Measurements from ENCODE around the gene SLC25A25. TPM values are rescaled to one million over a fixed set of nuclear protein-coding genes. Genes with fewer than 3 reads are reported as not detected.
A peak's percentile ranks its signal among the peaks of the same experiment; 100 is the strongest.

Gene SLC25A25
- total RNA-seq, 1 donor from 2014 or later: 9.8 TPM

DNA sequence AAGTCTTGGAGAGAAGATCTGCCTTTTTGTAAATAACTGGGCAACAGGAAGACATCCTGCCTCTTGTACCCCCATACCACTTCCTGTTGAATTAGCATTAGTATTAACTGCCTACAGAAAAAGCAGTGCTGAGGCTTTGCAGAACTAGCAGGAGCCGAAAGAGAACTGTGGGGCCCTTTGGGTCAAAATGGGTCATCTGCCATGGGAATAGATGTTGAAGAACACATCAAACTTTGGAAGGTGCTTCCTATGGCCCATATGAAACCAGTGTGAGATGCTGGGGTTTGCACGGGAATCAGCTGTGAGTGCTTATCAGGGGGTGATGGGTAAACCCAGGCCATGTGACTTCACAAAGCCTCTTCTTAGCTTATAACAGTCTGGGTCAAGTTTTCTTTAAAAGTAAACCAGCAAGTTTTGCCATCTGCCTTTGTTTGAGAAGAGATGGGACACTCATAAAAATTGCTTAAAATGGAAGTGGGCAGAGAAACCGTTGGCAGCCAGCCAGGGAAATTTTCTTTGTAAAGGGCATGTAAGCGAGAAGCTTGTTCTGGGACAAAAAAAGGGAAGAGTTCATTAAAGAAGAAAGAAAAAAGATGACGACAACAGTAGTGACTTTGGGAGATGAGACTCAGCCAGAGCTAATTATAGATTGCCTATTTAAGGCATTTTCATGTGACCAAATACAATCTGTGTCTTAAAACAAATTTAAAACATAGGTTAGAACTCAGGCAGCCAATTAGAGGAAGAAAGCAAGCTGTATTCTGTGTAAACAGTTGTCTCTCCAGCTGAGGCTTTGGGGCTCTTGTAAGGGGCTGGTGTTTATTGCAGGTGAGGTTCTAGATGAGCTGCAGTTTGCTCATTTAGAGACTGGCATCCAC is 4.4 kb downstream of the SLC25A25 start:
- DNase-seq (ENCODE audit: low read depth): peak; percentile 63

DNA sequence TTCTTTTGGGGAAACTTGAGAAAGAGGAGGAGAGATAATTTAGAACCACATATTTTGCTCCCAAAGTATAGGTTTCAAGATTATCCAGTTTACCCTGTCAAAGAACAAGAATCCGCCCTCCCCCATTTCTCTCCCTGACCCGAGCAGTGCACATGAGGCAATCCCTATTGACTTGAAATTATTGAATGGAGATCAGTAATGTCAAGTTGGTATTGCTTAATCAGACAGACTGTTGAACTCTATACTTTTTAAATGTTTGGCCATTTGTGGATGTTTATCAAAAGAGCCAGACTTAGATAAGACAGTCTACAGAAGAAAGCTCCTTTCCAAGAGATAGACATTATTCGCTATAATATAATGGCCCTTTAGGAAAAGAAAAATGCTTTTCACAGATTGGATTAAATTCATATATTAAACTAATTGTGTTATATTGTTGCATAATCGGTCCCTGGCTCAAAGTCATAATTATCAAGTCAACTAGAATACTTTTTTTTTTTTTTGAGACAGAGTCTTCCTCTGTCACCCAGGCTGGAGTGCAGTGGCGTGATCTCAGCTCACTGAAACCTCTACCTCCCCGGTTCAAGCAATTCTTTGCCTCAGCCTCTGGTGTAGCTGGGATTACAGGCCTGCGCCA is 5.3 kb downstream of the SLC25A25 start:
- DNase-seq (ENCODE audit: low read depth): no peak

DNA sequence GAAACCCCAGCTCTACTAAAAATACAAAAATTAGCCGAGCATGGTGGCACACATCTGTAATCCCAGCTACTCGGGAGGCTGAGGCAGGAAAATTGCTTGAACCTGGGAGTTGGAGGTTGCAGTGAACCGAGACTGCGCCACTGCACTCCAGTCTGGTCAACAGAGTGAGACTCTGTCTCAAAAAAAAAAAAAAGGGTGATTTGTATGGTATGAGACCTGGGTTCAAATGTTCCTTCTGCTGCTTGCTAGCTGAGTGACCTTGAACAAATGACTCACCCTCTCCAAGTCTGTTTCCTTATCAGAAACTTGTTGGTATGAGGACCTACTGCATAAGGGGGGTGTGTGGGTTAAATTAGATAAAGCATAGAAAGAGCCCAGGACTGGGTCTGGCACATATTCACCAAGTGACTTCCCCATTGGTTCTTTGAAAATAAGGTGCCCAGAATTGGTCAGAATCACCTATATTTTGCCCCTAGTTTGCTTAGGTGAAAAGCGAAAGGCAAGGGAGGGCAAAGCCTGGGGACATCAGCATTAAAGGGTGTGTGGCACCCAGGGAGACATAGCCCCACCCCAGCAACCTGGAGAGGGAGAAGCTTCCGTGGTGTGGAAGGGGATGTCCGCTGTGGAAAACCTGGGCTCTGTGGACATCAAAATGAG is 9.9 kb downstream of the SLC25A25 start:
- no peak for DNase-seq (ENCODE audit: low read depth)

DNA sequence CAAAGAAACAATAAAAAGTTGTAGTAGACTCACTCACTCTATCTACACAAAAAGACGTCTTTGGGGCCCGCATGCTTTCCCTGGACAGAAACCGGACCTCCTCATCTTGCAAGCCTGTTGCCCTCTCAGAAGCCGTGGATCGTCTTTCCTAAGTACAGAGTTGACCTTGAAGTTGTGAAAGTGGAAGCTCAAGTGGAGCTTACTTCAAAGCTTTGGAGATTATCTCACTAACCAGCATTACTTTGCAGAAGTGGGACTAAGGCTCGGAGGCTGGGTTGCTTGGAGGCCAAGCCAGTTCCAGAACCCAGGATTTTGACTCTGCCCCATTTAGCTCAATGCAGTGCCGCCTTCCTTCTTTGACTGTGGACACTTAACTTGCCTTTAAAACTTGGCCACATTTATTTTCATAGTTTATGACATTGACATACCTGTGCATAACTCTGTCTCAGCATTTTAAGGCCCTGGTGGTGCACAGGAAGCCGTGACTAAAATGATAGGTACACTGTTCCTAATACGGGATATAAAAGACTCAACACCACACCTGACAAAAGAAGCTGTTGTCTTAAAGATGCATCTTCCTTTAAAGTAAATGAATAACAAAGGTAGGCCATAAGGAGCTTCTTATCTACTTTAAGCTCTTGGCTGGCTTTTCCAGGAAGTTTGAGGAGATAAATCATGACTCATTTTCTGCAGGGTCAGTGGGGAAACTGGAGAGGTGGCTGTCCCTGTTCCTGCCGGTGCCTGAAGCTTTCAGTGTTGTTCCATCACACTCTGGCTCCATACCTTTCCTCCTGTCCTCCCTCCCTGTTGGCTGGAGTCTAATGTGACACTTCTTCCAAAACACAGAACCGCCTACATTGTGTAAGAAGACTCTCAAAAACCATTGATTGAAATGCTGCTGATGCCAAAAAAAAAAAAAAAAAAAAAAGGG is 10.7 kb downstream of the SLC25A25 start:
- peak; percentile 55 for DNase-seq (ENCODE audit: low read depth)

DNA sequence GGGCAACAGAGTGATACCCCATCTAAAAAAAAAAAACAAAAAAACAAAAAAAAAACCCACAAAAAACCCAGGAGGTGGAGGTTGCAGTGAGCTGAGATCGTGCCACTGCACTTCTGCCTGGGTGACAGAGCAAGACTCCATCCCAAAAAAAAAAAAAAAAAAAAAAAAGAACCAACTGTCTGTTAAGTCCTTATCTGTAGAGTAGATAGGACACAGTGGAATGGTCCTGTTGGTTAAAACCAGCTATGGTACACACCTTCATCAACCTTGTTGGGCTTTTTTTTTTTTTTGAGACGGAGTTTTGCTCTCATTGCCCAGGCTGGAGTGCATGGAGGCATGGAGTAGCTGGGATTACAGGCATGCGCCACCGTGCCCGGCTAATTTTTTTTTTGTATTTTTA is 12.2 kb downstream of the SLC25A25 start:
- DNase-seq (ENCODE audit: low read depth): no peak

DNA sequence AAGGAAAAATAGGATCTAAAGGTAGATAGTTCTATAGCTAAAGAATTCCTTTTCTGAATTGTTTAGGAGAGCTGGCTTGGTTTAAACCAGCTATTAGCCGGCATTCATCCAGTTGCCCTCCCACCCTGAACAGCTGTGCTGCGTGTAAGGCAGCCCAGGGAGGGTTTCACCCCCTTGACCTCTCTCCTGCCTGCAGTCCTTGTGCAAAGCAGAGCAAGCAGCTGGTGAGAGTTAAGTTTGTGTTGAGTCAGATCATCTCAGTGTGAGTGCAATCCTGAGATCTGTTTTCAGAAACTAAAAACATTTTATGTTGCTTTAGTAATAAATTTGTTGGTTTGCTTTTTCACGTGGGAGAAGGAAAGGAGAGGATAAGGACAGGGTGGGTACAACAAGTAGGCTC is 13.0 kb downstream of the SLC25A25 start:
- peak; percentile 61 for DNase-seq (ENCODE audit: low read depth)

DNA sequence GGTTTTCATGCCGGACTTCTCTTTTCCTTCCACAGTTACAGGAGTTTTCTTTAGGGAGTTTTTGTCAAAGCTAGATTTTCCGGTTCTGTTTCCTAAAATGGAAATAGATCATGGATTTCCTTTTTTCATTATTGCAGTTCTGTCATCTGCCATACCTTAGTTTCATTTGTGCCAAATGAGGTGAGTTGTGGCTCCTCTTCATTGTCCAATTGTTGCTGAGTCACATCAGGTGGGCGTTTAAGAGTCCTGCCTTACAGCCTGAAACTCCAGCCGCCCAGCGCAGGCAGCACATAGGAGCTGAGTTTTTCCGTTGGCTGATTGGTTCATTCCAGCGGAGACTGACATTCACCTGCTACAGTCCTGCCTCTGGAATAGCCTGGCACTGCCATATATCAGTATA is 14.1 kb downstream of the SLC25A25 start:
- peak; percentile 69 for DNase-seq (ENCODE audit: low read depth)

DNA sequence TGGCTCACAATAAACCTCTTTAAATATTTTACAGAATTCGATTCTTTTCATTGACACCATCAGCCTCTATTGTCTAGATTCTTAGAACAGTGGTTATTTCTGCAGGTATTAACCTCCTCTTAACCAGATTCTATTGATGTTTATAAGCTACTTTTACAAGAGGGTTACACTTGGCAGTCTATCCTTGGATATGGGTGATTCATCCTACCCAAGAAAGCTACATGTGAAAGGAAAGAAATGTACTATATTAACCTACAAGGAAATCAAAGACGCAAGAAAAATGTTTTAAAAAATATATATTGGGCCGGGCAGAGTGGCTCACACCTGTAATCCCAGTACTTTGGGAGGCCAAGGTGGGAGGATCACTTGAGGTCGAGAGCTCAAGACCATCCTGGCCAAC is 16.7 kb downstream of the SLC25A25 start:
- no peak for DNase-seq (ENCODE audit: low read depth)

DNA sequence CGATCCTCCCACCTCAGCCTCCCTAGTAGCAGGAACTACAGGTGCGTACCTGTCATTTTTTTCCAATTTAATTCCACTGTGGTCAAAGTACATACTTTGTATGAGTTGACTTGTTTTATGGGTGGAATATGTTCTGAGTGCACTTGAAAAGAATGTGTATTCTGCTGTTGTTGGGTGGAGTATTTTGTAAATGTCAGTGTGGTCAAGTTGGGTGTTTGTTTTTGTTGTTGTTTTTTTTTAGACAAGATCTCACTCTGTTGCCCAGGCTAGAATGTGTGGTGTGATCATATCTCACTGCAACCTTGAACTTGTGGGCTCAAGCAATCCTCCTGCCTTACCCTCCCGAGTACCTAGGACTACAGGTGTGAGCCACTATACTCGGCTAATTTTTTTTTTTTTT is 17.9 kb downstream of the SLC25A25 start:
- no peak for DNase-seq (ENCODE audit: low read depth)

DNA sequence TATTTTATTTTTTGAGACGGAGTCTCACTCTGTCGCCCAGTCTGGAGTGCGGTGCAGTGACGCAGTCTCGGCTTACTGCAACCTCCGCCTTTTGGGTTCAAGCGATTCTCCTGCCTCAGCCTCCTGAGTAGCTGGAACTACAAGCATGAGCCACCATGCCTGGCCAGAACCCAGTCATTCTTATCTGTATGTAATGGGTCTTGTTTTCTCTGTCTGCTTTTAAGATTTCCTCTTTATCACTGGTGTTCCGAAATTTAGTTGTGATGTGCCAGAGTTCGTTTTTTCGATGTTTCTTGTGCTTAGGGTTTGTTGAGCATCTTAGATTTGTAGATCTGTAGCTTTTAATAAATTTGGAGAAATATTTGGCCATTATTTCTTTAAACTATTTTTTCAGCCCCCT is 19.2 kb downstream of the SLC25A25 start:
- no peak for DNase-seq (ENCODE audit: low read depth)

DNA sequence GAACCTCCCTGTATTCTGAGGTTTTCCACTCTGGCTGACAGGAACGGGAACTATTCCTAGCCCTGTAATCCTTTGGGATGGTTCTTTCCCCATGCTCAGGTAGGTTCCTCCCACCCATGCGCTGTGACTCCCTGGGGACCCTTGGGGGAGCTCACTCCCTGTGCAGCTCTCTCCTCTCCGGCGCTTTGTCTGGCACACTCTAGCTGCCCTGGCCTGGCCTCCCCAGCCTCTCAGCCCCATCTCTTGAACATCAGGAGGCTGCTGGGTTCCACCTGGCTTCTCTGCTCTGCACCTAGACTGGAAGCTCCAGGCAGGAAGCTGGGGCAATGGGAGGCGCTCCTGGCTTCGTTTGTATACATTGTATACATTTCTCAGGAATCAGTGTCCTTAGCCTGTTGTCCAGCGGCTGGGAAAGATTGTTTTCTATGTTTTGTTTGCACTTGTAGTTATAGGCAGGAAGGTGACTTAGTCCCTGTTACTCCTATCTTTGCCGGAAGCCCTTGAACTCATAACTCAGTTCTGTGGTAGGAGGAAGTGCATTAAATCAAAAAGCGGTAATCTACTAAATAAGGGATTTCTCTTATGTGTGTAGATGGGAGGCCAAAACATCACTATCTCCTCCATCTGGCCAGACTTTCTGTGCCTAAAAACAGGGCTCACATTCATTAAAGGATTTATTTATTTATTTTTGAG is 20.4 kb downstream of the SLC25A25 start:
- DNase-seq (ENCODE audit: low read depth): no peak

DNA sequence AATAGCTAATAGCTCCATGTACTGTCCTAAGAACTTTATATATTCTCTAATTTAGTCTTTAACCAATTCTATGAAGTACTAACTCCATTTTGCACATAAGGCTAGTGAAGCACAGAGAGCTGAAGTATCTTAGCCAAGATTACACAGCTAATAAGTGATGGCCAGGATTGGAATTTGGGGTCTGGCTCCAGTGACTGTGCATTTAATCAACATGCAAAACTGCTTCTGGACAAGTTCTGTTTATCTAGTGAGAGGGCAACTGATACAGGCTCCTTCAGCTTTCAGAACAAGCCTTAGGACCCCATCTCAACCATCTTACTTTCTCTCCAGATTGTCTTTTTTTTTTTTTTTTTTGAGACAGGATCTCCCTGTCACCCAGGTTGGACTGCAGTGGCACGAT is 21.3 kb downstream of the SLC25A25 start:
- DNase-seq (ENCODE audit: low read depth): no peak

DNA sequence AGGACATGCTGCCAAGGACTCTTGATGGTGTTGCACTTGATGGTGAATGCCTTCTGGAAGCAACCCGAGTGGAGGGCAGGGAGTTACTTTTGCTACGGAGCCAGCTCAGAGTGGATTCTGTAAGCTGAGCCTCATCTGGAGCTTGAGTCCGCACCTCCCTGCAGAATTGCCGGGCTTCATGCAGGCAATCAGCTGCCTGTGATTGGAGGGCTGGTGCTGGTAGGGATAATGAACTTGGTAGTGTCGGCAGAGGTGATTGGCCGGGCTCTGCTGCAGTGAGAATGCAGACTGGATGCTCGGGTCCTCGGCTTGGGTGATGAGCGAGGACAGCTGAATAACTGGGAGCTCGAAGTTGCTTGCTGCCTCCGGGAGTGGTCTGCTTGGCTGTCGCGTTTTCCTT is 23.1 kb downstream of the SLC25A25 start:
- DNase-seq (ENCODE audit: low read depth): no peak

DNA sequence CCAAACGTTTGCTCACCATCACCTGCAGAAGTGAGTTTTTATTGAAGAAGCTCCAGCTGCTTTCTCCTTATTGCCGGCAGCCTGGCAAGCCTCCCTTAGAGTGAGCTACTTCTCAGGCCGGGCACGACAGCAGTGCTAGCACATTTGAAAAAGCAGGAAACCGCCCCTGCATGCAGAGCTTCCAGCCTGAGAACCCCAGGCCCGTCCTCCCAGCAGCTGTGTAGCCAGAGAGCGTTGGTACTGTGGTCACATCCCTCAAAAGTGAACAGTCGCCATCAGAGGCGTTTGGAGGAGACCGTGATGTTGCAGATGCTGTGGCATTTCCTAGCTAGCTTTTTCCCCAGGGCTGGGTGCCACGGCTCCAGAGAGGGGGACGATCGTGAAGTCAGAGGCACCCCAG is 23.5 kb downstream of the SLC25A25 start:
- DNase-seq (ENCODE audit: low read depth): no peak

DNA sequence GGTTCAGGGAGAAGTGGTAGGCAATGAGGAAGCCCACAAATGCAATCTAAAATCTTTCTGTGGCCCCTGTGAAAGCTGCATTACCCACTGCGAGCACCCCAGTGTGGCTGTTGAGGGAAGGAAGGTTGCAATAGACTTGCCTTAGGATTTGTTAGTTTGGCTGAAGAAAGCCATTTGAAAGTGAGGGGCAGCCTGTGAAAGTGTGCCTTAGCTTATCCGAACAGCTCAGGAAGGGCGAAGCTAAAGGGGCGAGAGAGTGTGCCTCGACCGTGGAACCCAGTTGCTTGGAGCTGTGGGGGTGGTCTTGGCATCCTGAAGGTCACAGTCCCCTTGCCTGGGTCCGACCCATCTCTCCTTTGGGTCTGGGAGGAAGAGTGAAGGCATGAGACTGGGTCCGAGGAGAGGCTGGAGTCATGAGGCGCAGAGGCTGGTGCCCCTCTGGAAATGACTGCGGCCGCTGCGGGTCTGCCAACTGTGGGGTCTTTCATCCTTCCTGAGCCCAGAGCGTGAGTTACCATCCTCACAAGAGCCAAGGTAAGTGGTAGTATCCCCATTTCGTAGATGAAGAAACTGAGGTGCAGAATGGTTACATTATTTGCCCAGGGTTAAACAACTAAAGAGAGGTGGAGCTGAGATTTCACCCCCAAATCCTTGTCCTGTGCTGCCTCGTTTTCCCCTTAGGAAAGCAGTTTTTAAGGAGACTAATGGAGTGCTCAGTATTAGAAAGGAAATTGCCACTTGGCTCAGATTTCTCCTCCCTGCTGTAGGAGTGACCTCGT is 24.4 kb downstream of the SLC25A25 start:
- DNase-seq (ENCODE audit: low read depth): no peak

DNA sequence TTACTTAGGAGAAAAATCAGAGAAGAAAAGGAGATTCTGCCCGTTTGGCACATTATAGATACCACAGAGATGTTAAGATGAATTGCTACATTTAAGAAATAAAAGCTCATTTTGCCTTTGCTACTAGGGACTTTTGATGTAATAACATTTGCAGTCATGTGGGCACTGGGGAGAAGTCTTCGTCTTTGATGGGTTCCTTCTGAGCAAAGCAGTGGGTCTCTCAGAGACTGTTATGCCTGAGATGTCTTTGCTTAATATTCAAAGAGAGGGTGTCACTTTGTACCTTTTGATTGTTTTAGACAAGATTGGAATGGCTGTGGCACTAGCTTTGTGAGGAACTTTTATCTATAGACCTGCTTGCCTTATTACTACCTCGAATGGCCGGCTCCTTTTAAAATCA is 25.0 kb downstream of the SLC25A25 start:
- no peak for DNase-seq (ENCODE audit: low read depth)

DNA sequence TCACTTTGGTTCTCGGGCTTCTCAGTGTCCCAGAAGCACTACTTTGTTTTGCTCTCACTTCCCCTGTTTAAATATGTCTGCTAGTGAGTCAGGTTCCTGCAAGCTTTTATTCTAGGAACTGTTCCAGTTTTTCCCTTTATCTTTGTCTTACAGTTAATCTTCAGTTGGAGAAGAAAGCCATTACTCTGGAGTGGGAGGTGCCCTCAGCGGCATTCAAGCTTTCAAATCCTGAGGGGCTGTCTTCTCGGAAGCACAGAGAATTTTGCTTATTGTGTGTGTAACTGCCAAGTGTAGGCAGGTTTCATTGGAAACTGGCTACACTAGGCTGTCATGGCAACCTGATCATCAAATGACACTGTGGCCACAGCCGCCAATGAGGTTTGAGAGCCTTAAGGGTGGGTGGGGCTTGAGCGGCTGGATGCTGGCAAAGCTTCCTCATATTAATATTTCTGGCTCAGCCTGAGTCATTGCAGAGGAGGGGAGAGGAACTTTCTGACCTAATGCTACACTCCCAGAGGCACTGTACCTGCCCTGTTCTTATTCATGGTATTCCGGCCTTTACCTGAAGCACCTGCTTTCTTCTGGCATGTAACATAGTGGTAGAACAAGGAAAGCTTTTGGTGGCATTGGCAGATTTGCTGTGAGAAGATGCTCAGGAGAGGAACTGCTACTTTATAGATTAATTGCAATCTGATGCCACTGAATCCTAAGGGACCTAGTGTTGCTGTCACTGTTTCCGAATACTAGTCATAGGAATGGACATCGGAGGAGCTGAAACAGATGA is 26.3 kb downstream of the SLC25A25 start:
- peak; percentile 96 for DNase-seq (ENCODE audit: low read depth)

DNA sequence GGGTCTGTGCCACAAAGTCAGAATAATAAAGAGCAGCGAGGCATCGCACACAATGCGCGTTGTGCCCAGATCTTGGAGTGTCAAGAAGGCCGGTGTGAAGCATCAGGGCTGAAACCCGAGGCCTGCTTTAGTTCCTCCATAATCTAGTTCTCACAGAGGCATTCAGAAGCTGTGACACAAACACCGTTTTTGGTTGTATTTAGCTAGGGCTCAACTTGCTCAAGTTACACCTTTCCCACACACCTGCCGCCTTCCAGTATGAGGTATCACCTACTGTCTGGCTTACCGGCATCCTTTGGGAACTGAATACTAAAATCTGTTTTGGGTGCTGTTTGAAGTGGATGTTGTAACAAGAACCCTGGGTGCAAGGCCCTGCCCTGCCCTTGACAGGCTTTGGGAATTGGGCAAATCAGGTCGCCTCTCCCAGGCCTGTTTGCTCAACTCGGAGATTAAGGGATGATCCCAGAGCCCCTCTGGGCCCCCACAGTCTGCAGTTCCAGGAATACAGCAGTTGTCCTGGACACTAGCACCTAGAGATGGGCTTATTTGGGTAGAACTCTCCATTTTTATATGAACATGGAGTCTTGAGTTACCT is 27.0 kb downstream of the SLC25A25 start:
- no peak for DNase-seq (ENCODE audit: low read depth)

Data from renal cortical epithelial cell (primary cell).